ENCODE measurements around the gene PI4KB.
"Not testable (repeated sequence)": the region's sequence is repeated elsewhere in the genome, so short reads cannot be mapped to it uniquely, and the experiment has no call there.

PI4KB gene

DNA sequence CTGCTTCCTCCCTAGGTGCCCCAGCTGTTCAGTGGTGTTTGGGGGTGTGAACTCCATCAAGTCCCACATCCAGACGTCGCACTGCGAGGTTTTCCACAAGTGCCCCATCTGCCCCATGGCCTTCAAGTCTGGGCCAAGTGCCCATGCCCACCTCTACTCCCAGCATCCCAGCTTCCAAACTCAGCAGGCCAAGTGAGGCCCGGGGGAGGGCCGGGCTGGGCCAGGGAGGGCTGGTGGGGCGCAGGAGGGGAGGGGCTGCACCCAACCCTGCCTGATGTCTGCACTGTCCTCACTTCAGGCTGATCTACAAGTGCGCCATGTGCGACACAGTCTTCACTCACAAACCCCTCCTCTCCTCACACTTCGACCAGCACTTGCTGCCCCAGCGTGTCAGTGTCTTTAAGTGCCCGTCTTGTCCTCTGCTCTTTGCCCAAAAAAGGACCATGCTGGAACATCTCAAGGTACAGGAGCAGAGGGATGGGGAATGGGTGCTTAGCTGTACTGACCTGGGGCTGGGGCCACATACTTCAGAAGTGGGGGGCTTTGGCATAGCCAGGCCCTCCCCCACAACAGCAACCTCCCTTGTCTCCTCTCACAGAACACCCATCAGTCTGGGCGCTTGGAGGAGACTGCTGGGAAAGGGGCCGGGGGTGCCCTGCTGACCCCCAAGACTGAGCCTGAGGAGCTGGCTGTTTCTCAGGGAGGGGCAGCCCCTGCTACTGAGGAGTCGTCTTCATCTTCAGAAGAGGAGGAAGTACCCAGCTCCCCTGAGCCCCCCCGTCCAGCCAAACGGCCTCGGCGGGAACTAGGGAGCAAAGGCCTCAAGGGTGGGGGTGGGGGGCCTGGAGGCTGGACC lies 37.9 kb downstream of the PI4KB start:
- in situ Hi-C loops (cut with HindIII; ENCODE audit: low pct_unique_long_range_greater_than_20kb, low sequenced_read_pairs), result no loop called here
- TF ChIP-seq JUND (IDR thresholded peaks at IDR 0.05; ENCODE audit: low read depth), result no peak
- no peak for DNase-seq (ENCODE audit: low read depth in 1 of 2, low spot score in 1 of 2)

DNA sequence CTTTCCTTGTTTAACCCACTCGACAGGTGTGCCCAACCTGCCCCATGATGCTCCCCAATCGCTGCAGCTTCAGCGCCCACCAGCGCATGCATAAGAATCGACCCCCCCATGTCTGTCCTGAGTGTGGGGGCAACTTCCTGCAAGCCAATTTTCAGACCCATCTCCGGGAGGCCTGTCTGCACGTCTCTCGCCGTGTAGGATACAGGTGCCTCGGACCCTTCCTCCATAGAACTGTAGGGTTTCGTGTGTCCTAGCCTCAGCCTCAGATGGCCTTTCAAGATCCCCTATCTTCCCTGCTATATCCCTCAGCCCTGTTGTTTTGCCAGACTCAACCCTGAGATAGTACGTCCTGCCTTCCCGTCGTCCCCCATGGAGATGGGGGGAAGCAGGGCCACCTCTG lies 38.7 kb downstream of the PI4KB start:
- in situ Hi-C loops (cut with HindIII; ENCODE audit: low pct_unique_long_range_greater_than_20kb, low sequenced_read_pairs), result no loop called here
- no peak for TF ChIP-seq JUND (IDR thresholded peaks at IDR 0.05; ENCODE audit: low read depth)
- no peak for DNase-seq (ENCODE audit: low read depth in 1 of 2, low spot score in 1 of 2)

DNA sequence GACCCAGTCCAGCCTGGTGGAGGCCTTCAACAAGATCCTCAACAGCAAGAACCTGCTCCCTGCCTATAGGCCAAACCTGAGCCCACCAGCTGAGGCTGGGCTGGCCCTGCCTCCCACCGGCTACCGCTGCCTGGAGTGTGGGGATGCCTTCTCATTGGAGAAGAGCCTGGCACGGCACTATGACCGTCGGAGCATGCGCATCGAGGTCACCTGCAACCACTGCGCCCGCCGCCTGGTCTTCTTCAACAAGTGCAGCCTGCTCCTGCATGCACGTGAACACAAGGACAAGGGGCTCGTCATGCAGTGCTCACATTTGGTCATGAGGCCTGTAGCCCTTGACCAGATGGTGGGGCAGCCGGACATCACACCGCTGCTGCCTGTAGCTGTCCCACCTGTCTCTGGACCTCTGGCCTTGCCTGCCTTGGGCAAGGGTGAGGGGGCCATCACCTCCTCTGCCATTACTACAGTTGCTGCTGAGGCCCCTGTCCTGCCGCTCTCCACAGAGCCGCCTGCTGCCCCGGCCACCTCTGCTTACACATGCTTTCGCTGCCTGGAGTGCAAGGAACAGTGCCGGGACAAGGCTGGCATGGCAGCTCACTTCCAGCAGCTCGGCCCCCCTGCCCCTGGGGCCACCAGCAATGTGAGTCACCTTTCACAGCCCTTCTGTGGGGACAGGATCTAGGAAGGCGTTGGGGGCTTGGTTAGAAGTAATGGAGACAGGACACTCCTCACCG lies 39.3 kb downstream of the PI4KB start:
- in situ Hi-C loops (cut with HindIII; ENCODE audit: low pct_unique_long_range_greater_than_20kb, low sequenced_read_pairs), result no loop called here
- DNase-seq (ENCODE audit: low read depth in 1 of 2, low spot score in 1 of 2), result no peak
- no peak for TF ChIP-seq JUND (IDR thresholded peaks at IDR 0.05; ENCODE audit: low read depth)

DNA sequence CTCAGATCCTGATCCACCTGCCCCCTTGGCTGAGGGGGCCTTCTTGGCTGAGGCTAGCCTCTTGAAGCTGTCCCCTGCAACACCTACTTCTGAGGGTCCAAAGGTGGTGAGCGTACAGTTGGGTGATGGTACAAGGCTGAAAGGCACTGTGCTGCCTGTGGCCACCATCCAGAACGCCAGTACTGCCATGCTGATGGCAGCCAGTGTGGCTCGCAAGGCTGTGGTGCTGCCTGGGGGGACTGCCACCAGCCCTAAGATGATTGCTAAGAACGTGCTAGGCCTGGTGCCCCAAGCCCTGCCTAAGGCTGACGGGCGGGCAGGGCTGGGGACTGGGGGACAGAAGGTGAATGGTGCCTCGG lies 39.9 kb downstream of the PI4KB start:
- TF ChIP-seq JUND (IDR thresholded peaks at IDR 0.05; ENCODE audit: low read depth), result no peak
- in situ Hi-C loops (cut with HindIII; ENCODE audit: low pct_unique_long_range_greater_than_20kb, low sequenced_read_pairs), result no loop called here
- no peak for DNase-seq (ENCODE audit: low read depth in 1 of 2, low spot score in 1 of 2)

DNA sequence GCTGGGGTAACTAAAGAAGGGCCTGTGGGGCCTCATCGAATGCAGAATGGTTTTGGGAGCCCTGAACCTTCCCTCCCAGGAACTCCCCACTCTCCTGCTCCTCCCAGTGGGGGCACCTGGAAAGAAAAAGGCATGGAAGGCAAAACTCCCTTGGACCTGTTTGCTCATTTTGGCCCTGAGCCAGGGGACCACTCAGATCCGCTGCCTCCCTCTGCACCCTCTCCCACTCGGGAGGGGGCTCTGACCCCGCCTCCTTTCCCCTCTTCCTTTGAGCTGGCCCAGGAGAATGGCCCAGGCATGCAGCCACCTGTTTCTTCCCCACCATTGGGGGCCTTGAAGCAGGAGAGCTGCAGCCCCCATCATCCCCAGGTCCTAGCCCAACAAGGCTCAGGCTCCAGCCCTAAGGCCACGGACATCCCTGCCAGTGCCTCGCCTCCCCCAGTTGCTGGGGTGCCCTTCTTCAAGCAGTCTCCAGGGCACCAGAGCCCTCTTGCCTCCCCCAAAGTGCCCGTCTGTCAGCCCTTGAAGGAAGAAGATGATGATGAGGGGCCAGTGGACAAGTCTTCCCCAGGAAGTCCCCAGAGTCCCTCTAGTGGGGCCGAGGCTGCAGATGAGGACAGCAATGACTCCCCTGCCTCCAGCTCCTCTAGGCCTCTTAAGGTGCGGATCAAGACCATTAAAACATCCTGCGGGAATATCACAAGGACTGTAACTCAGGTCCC lies 40.4 kb downstream of the PI4KB start:
- no peak for TF ChIP-seq JUND (IDR thresholded peaks at IDR 0.05; ENCODE audit: low read depth)
- in situ Hi-C loops (cut with HindIII; ENCODE audit: low pct_unique_long_range_greater_than_20kb, low sequenced_read_pairs), result no loop called here
- no peak for DNase-seq (ENCODE audit: low read depth in 1 of 2, low spot score in 1 of 2)

DNA sequence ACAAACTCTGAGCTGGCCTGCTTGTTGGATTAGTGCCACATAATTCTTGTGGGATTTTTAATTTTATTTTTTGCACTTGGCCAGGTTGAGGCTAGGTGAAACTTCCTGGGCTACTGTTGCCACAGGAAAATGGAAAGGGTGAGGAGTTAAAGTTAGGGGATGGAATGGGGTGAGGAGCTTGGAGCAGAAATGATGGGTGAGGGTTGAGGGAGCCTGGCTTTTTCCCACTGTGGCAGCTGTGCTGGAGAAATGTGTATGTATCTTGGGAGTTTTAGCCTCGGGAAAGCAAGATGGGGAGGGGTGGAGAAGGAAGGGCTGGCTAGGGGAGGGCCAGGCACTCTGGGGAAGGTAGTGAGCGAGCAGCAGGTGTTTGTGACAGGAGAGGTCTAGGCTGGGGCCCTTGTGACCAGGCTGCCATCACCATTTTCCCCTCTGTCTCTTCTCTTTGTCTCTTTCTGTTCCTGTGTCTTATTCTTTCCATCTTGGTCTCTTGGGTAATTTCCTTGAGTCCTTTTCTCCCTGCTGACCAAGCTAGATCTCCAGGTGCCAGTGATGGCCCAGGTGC lies 43.1 kb downstream of the PI4KB start:
- TF ChIP-seq JUND (IDR thresholded peaks at IDR 0.05; ENCODE audit: low read depth), result no peak
- in situ Hi-C loops (cut with HindIII; ENCODE audit: low pct_unique_long_range_greater_than_20kb, low sequenced_read_pairs), result no loop called here
- DNase-seq (ENCODE audit: low read depth in 1 of 2, low spot score in 1 of 2), result no peak

DNA sequence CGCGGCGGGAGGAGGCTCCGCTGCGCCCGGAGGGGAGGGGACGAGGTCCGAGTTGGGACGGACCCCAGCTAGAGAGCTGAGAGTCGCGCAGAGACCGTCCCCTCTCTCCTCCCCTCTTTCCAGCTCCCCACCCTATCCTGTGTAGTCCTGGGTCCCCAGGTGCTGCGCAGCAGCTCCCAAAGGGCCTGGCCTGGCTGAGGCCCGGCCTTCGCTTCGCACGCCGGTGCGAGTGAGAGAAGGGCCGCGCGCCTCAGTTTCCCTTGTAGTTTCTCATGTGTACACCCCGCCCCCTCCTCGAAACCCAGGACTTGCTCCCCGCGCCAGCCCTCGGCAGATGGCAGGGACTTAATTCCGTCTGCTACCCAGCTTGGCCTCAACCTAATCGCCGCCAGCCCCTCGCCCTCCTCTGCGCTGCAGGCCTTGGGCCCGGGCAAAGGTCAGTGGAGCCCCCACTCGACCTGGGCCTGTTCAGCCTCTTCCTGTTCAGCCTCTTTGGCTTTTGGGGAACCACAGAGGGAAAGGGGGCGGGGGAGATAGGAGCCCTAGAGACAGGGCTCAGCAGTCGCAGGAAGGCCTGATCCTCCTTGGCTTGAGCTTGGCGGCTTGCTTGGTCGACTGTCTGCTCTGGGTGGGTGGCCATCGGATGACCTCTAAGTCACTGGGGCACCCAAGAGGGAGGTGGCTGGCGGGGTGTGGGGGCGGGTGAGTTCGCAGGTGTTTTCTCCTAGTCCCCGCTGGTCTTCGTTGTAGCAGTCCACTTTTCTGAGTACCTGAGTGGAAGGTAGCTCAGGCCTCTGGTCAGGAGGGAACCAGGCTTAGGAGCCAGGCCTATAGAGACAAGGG lies 44.1 kb downstream of the PI4KB start:
- DNase-seq (ENCODE audit: low read depth in 1 of 2, low spot score in 1 of 2), result peak; percentile 52 to 53
- TF ChIP-seq JUND (IDR thresholded peaks at IDR 0.05; ENCODE audit: low read depth), result no peak
- in situ Hi-C loops (cut with HindIII; ENCODE audit: low pct_unique_long_range_greater_than_20kb, low sequenced_read_pairs), result no loop called here

DNA sequence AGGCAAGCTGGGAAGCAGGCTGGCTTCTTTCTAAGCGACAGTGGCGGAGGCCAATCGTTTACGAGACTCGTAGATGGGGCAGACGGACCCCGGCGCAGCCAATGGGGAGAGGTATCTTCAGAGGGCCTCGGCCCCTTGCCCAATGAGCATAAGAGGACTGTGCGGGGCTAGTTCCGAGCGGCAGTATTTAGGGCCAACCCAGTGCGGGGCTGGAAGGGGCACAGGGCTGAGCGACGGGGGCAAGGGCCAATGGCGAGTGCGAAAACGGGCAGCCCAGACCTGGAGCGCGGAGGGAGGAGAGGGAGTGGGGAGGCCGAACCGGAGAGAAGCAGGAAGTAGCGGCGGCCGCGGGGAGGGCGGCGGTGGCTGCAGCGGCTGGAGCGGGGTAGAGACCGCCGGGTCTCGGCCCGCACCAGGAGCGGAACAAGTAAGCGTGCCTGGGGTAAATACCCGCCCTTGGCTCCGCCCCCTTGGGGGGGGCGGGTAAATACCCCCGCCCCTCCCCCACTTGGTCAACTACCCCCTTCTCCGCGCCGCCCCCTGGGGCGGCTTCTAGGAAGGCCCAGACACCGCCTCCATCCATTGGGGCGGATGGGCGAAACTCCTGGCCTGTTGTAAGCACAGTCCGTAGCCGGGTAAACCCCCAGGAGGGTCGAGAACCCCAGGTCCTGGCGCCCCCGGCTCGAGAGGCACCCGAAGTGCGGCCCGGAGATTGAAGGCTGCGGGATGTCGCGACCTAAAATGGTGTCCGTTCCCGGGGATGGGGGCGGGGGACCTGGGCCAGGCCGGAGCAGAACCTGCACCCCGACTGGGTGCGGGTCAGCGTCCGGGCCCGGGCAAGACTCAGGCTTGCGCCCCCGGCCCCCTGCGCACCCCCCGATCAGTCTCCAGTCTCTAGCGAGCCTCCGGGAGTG lies 45.0 kb downstream of the PI4KB start, which contains the start of gene ZNF687:
Gene ZNF687 (plus strand): TSS at position 331 of the 914 bp plus-strand sequence. CDS start 3,993 bp downstream, outside the sequence.
- in situ Hi-C loops (cut with HindIII; ENCODE audit: low pct_unique_long_range_greater_than_20kb, low sequenced_read_pairs), result no loop called here
- peak; percentile 99 to 100 for DNase-seq (ENCODE audit: low read depth in 1 of 2, low spot score in 1 of 2)
- TF ChIP-seq JUND (IDR thresholded peaks at IDR 0.05; ENCODE audit: low read depth), result no peak

DNA sequence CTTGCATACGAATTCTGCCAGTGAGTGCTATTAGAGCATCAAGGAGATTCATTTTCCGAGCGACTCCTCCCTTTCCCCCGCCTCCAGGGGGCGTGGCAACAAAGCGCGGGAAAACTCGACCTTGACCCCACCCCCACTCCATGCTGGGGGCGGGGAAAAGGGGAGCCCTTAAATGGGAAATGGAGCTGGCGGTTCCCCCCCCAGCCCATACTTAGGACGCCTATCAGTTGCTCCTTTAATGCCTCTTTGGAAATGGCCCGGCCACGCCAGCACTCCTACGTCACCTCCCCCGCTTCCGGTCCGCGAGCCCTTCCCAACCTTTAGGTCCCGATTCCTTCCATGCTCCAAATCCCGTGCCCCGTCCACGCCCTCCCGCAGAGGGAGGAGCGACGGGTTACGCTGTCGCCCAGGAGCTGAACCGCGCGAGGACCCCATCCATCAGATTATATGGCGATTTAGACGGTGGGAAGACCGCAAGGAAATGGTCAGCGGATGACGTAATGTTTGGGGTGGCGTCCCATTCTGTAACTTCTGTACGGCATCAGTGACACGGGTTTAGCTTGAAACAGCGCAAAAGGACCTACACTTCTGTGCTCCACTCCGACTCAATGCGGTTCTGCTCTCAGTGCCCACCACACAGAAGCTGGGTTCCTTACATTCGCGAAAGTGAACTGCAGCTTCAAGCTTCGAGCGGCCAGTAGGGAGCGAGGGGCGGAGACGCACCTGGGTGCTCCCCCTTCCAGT lies 45.8 kb downstream of the PI4KB start:
- DNase-seq (ENCODE audit: low read depth in 1 of 2, low spot score in 1 of 2), result peak; percentile 90 to 100
- in situ Hi-C loops (cut with HindIII; ENCODE audit: low pct_unique_long_range_greater_than_20kb, low sequenced_read_pairs), result no loop called here
- TF ChIP-seq JUND (IDR thresholded peaks at IDR 0.05; ENCODE audit: low read depth), result peak; percentile 17; the same call in 1 of the 2 replicates

DNA sequence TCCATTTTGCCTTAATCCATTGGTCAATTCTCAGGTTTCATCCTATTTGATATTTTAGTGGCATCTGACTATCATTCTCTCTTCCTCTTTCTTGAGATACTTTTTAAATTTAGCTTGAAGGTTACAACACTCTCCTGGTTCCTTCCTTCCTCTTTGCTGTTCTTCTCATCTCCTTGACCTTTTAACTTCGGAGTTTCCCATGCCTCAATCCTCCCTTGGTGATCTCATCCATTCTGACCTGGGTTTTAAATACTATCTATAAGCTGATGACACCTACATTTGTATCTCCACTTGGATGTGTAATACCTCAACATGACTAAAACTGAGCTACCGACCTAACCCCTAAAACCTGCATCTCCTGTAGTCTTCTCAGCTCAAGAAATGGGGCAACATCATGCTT lies 50.0 kb downstream of the PI4KB start:
- DNase-seq (ENCODE audit: low read depth in 1 of 2, low spot score in 1 of 2), result no peak
- in situ Hi-C loops (cut with HindIII; ENCODE audit: low pct_unique_long_range_greater_than_20kb, low sequenced_read_pairs), result no loop called here
- TF ChIP-seq JUND (IDR thresholded peaks at IDR 0.05; ENCODE audit: low read depth), result no peak

DNA sequence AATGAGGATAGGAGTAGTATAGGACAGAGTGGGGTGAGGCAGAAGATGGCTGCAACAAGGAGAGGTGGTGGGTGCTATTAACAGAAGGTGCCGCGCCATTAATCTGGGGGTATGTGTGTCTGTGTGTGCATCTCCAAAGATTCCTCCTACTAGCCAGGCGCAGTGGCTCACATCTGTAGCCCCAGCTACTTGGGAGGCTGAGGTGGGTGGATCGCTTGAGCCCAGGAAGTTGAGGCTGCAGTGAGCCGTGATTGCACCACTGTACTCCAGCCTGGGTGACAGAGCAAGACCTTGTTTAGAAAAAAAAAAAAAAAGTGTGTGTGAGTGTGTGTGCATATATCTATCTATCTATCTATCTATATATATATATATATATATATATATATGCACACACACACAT lies 51.9 kb downstream of the PI4KB start:
- DNase-seq (ENCODE audit: low read depth in 1 of 2, low spot score in 1 of 2), result not testable (repeated sequence)

More for the DNA sequence above, 51.9 kb downstream of the PI4KB start:
- in situ Hi-C loops (cut with HindIII; ENCODE audit: low pct_unique_long_range_greater_than_20kb, low sequenced_read_pairs), result not testable (repeated sequence)
